Measurements from ENCODE around the gene SMAP1. TPM values are rescaled to one million over a fixed set of nuclear protein-coding genes. Genes with fewer than 3 reads are reported as not detected.

The SMAP1 gene
- total RNA-seq, 1 experiment from 2014 or later: 17.7 TPM

DNA sequence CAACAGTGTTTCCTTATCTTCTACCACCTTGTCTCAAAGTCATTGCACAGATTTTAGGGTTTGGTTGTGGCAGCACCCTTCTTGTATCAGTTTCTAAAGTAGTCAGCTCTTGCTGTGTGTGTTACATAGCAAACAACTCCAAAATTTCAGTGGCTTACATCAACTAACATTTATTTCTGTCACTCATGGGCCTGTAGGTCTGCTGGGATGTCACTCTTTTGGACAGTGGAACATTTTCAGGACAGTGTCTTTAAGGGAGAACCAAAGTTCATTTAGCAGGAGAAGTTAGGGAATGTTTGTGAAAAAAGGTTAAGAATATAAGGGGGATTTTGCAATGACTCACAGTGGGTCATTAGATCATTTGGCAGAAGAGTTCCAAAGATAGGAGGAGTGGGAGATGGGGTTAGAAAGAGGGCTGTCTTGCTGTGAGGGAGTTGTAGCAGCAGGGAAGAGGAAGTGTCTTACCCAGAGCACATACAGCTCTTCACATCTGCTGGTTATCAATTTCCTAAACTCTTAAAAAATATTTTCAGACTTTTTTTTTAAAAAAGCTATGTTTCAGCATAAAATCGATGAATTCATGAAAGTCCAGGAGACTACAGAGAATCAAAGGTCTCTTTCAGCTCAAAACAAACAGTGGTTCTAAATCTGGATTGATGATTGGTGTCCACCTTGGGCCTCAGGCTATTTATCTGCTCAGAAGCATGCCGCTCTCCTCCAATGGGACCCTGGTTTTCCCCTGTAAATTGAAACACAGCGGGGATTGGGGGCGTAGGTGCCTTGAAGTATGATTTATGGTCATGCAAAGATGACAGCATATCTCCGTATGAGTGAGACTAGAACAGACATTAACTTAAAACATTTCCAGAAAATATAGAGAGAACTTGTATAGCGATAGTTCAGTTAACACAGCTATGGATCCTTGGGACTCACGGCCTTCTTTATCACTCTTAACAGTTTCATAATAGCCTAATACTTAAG is 171.9 kb downstream of the SMAP1 start:
- Histone ChIP-seq H3K27ac (ENCODE audit: low read length) (no peak overlapping the region), H3K4me3 (ENCODE audit: low read length) (no peak overlapping the region), H3K4me2 (ENCODE audit: low read depth, low read length, poor library complexity, severe bottlenecking) (no peak overlapping the region), H3K79me2 (ENCODE audit: low read length) (no peaks in the 10 kb centered on the region), H3K9me3 (ENCODE audit: low read length) (no peaks in the 10 kb centered on the region), H3K9ac (ENCODE audit: low read length) (no peak overlapping the region), H4K20me1 (ENCODE audit: insufficient read depth, low read depth, low read length) (peaks cover 3% of the 10 kb centered on the region; the same call in 1 of the 2 replicates), H2AFZ (ENCODE audit: low read length) (no peak overlapping the region), H3K27me3 (ENCODE audit: low read length) (no peaks in the 10 kb centered on the region), H3K4me1 (ENCODE audit: low read length) (no peaks in the 10 kb centered on the region), H3K36me3 (ENCODE audit: insufficient read depth, low read length) (no peaks in the 10 kb centered on the region), H3K9me2 (replicated peaks; ENCODE audit: insufficient read depth, low read length) (no peaks in the 10 kb centered on the region)
- no peak for DNase-seq

DNA sequence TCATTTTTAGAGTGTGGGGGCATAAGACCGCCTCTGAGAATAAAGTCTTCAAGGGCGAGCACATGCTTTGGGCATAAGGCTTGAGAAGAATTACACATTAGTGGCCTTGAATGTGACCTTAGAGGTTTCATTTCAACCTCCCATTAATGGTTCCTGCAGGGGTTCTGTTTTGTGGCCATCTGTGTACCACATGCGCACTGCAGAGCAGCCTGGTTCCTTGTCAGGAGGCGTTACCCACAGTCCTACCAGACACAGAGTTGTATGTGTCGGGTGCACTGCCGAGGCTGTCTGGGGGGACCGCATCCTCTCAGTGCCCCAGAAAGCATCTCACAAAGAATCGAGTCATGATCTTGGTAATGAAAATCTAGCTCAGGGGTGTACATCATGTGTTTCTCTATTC is 173.4 kb downstream of the SMAP1 start:
- H3K9me2 ChIP-seq (replicated peaks; ENCODE audit: insufficient read depth, low read length): no peaks in the 10 kb centered on the region
- H3K27ac ChIP-seq (ENCODE audit: low read length): no peak overlapping the region
- H2AFZ ChIP-seq (ENCODE audit: low read length): no peak overlapping the region
- H4K20me1 ChIP-seq (ENCODE audit: insufficient read depth, low read depth, low read length): peaks cover 3% of the 10 kb centered on the region; the same call in 1 of the 2 replicates
- H3K9me3 ChIP-seq (ENCODE audit: low read length): no peaks in the 10 kb centered on the region
- DNase-seq: no peak
- no peaks in the 10 kb centered on the region for H3K27me3 ChIP-seq (ENCODE audit: low read length)
- no peaks in the 10 kb centered on the region for H3K36me3 ChIP-seq (ENCODE audit: insufficient read depth, low read length)
- H3K4me3 ChIP-seq (ENCODE audit: low read length): no peak overlapping the region
- no peaks in the 10 kb centered on the region for H3K4me1 ChIP-seq (ENCODE audit: low read length)
- H3K9ac ChIP-seq (ENCODE audit: low read length): no peak overlapping the region
- no peak overlapping the region for H3K4me2 ChIP-seq (ENCODE audit: low read depth, low read length, poor library complexity, severe bottlenecking)
- no peaks in the 10 kb centered on the region for H3K79me2 ChIP-seq (ENCODE audit: low read length)

DNA sequence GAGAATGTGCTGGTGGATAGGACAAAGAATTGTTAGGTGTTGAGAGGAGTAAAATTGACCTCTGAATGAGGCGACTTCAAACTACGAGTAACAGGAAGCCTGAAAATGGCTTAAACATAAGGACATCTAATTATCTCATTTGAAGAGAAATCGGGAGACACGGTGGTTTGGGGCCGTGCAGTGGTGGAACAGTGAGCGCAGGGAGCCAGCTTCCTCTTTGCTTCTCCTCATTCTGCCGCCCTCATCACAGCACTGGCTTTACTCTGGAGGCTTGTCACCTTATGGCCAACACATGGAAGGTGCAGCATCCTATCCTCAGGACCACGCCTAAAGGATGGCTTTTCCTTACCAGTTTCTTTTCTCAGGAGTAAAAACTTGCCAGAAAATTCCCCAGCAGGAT is 174.9 kb downstream of the SMAP1 start:
- no peaks in the 10 kb centered on the region for H3K4me1 ChIP-seq (ENCODE audit: low read length)
- no peaks in the 10 kb centered on the region for H3K9me2 ChIP-seq (replicated peaks; ENCODE audit: insufficient read depth, low read length)
- no peak overlapping the region for H2AFZ ChIP-seq (ENCODE audit: low read length)
- no peak overlapping the region for H3K27ac ChIP-seq (ENCODE audit: low read length)
- H3K4me2 ChIP-seq (ENCODE audit: low read depth, low read length, poor library complexity, severe bottlenecking): no peak overlapping the region
- H4K20me1 ChIP-seq (ENCODE audit: insufficient read depth, low read depth, low read length): peaks cover 3% of the 10 kb centered on the region; the same call in 1 of the 2 replicates
- DNase-seq: no peak
- no peaks in the 10 kb centered on the region for H3K9me3 ChIP-seq (ENCODE audit: low read length)
- no peak overlapping the region for H3K4me3 ChIP-seq (ENCODE audit: low read length)
- no peaks in the 10 kb centered on the region for H3K79me2 ChIP-seq (ENCODE audit: low read length)
- H3K36me3 ChIP-seq (ENCODE audit: insufficient read depth, low read length): no peaks in the 10 kb centered on the region
- H3K27me3 ChIP-seq (ENCODE audit: low read length): no peaks in the 10 kb centered on the region
- no peak overlapping the region for H3K9ac ChIP-seq (ENCODE audit: low read length)

DNA sequence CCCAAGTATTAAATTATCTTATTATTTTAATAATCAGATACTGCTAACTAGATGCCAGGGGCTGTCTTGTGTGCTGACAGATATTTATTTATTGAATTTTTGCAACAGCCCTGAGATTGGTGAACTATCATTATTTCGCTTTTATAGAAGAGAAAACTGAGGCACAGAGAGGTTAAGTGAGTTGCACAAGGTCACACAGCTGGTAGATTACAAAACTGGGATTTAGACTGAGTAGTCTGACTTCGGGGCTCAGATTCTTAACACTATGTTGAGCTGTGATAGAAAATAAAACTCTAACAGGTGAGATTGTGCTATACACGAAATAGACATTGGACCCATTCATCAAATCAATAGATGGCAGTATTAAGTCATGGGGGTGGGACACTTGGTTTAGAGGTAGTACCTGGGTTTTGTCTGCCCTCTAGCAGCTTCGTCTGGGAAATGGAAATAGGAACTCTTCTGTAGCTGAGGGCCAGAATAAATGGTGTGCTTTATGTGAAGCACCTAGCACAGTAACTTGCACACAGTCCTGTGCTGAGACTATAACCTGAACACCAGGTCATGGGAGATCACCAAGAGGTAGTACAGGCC is 175.7 kb downstream of the SMAP1 start:
- Histone ChIP-seq H3K27ac (ENCODE audit: low read length) (no peak overlapping the region), H2AFZ (ENCODE audit: low read length) (no peak overlapping the region), H3K4me2 (ENCODE audit: low read depth, low read length, poor library complexity, severe bottlenecking) (no peak overlapping the region), H3K36me3 (ENCODE audit: insufficient read depth, low read length) (no peaks in the 10 kb centered on the region), H3K79me2 (ENCODE audit: low read length) (no peaks in the 10 kb centered on the region), H3K9ac (ENCODE audit: low read length) (no peak overlapping the region), H4K20me1 (ENCODE audit: insufficient read depth, low read depth, low read length) (peaks cover 3% of the 10 kb centered on the region; the same call in 1 of the 2 replicates), H3K4me3 (ENCODE audit: low read length) (no peak overlapping the region), H3K9me3 (ENCODE audit: low read length) (no peaks in the 10 kb centered on the region), H3K9me2 (replicated peaks; ENCODE audit: insufficient read depth, low read length) (no peaks in the 10 kb centered on the region), H3K4me1 (ENCODE audit: low read length) (no peaks in the 10 kb centered on the region), H3K27me3 (ENCODE audit: low read length) (no peaks in the 10 kb centered on the region)
- DNase-seq: peak; percentile 57

DNA sequence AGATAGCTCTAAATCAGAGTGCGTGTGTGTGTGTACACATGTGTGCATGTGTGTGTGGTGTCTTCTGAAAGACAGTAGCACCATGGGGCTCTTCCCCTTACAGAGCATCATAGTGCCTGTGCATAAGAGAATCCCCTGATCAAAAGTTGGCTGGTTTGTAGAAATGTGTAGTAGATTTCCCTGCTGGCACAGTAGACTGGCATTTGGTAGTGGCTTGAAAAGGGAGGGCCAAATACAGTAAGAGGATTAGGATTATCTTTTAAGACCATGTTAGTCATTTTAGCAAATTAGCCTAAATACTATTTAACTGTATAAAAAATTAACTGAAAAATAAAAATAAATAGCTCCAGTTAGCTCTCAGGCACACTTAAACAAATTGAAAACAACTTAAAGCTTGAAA is 176.6 kb downstream of the SMAP1 start:
- H3K4me2 ChIP-seq (ENCODE audit: low read depth, low read length, poor library complexity, severe bottlenecking): no peak overlapping the region
- no peaks in the 10 kb centered on the region for H3K9me2 ChIP-seq (replicated peaks; ENCODE audit: insufficient read depth, low read length)
- no peaks in the 10 kb centered on the region for H3K4me1 ChIP-seq (ENCODE audit: low read length)
- no peak overlapping the region for H3K4me3 ChIP-seq (ENCODE audit: low read length)
- no peaks in the 10 kb centered on the region for H3K36me3 ChIP-seq (ENCODE audit: insufficient read depth, low read length)
- no peak overlapping the region for H2AFZ ChIP-seq (ENCODE audit: low read length)
- no peak overlapping the region for H3K27ac ChIP-seq (ENCODE audit: low read length)
- no peak for DNase-seq
- no peaks in the 10 kb centered on the region for H3K27me3 ChIP-seq (ENCODE audit: low read length)
- H3K9me3 ChIP-seq (ENCODE audit: low read length): no peaks in the 10 kb centered on the region
- H3K79me2 ChIP-seq (ENCODE audit: low read length): no peaks in the 10 kb centered on the region
- H3K9ac ChIP-seq (ENCODE audit: low read length): no peak overlapping the region
- H4K20me1 ChIP-seq (ENCODE audit: insufficient read depth, low read depth, low read length): peaks cover 3% of the 10 kb centered on the region; the same call in 1 of the 2 replicates

DNA sequence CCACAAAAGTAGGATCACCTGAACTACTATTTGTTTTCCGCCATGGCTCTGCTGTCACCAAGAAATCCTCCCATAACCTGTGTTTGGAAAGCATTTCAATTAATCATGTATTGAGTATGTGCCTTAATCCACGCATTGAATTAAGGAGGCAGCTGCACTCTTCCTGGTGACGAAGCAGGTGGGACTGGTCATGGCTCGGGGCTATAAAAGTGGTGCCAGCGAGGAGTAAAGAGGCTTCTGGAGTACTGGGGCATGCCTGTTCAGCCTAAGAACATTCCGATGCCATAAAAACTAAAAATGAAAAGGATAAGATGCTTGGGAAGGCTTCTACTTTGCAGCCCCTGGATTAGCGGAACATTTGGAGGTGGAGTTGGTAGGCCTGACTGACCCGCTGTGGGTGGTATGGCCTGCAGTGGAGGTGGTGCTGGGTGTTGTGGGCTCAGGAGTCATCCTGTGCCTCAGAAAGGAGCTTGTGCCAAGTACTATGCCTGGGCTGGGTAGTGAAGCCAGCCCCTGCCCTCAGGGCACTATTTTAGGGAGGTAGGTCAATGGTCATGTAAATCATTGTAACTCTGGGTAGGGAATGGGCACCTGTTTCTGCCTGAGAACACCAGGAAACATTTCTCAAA is 178.6 kb downstream of the SMAP1 start:
- Histone ChIP-seq H3K27me3 (ENCODE audit: low read length) (no peaks in the 10 kb centered on the region), H2AFZ (ENCODE audit: low read length) (no peak overlapping the region), H3K4me2 (ENCODE audit: low read depth, low read length, poor library complexity, severe bottlenecking) (no peak overlapping the region), H3K9me2 (replicated peaks; ENCODE audit: insufficient read depth, low read length) (no peaks in the 10 kb centered on the region), H3K4me1 (ENCODE audit: low read length) (no peaks in the 10 kb centered on the region), H3K36me3 (ENCODE audit: insufficient read depth, low read length) (no peaks in the 10 kb centered on the region), H3K27ac (ENCODE audit: low read length) (no peak overlapping the region), H3K79me2 (ENCODE audit: low read length) (no peaks in the 10 kb centered on the region), H4K20me1 (ENCODE audit: insufficient read depth, low read depth, low read length) (peaks cover 3% of the 10 kb centered on the region; the same call in 1 of the 2 replicates), H3K9ac (ENCODE audit: low read length) (no peak overlapping the region), H3K4me3 (ENCODE audit: low read length) (no peak overlapping the region), H3K9me3 (ENCODE audit: low read length) (no peaks in the 10 kb centered on the region)
- DNase-seq: no peak

DNA sequence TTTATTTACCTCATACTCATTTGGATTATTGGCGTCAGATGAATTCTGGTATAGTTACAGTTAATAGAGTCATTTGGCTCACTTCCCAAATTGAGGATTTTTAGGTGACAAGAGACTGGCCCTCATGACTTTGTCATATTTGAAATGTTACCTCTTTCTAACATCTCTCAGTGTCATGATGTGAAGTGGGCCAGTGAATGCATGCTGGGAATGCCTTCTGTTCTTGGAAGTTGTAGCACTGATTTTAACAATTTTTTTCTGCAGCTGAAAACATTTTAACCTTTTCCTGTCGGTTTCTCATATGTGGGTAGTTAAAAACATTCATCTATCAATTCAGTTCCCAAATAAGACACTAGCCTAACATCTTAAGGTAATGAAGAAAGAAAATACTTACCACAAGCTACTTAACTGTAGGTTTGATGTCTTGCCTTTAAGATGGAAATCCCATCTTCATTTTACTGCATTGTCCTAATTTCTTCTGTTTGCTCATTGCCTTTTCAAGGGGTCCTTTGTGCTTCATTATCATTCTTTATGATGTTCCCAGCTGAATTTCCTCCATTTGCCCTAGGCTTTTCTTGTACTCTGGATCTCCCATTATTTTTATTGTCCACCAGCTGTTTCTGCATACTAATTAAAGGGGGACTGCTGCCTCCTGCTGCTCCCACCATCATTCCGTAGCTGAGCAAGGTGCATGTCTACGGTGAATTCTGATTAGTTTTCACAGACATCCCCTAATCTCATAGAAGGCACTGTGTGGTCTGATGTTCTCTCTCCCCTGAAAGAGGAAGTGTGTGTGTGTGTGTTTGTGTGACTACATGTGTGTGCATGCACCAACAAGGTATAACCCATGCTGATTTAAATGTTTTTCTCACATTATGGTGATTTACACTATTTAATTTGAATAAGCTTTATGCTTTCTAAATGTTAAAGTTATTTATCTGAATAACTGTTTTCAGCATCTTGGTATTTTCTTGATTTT is 179.7 kb downstream of the SMAP1 start:
- H3K27me3 ChIP-seq (ENCODE audit: low read length): no peaks in the 10 kb centered on the region
- no peaks in the 10 kb centered on the region for H3K4me1 ChIP-seq (ENCODE audit: low read length)
- no peak overlapping the region for H3K9ac ChIP-seq (ENCODE audit: low read length)
- DNase-seq: no peak
- H3K9me2 ChIP-seq (replicated peaks; ENCODE audit: insufficient read depth, low read length): no peaks in the 10 kb centered on the region
- H3K79me2 ChIP-seq (ENCODE audit: low read length): no peaks in the 10 kb centered on the region
- no peak overlapping the region for H3K4me3 ChIP-seq (ENCODE audit: low read length)
- peaks cover 3% of the 10 kb centered on the region; the same call in 1 of the 2 replicates for H4K20me1 ChIP-seq (ENCODE audit: insufficient read depth, low read depth, low read length)
- no peak overlapping the region for H2AFZ ChIP-seq (ENCODE audit: low read length)
- H3K27ac ChIP-seq (ENCODE audit: low read length): no peak overlapping the region
- no peak overlapping the region for H3K4me2 ChIP-seq (ENCODE audit: low read depth, low read length, poor library complexity, severe bottlenecking)
- H3K36me3 ChIP-seq (ENCODE audit: insufficient read depth, low read length): no peaks in the 10 kb centered on the region
- H3K9me3 ChIP-seq (ENCODE audit: low read length): no peaks in the 10 kb centered on the region

Measured in Karpas-422 (cell line).